ENCODE data around the gene FLNB. TPM values are rescaled to one million over a fixed set of nuclear protein-coding genes. Genes with fewer than 3 reads are reported as not detected.

FLNB gene
- total RNA-seq, 2 donors from 2014 or later, result 46.1 to 56.7 TPM

GRCh38 chr3:58078610-58079009 lies 70.4 kb downstream of the FLNB start:
- Mint-ChIP-seq H3K27ac (no peak overlapping the region), H3K9me3 (peaks cover 0 to 2% of the 10 kb centered on the region in 2 donors)

GRCh38 chr3:58079773-58080172 lies 71.6 kb downstream of the FLNB start:
- no peak overlapping the region for H3K4me3 Mint-ChIP-seq
- ATAC-seq (replicated peaks in 1 of 2) (no peak), DNase-seq (no peak)
- H3K27ac Mint-ChIP-seq, result no peak overlapping the region
- no peaks in the 10 kb centered on the region for H3K27me3 Mint-ChIP-seq (ENCODE audit: low read depth)
- H3K4me1 Mint-ChIP-seq (ENCODE audit: low read depth), result peaks cover 59% of the 10 kb centered on the region
- peaks cover 2 to 12% of the 10 kb centered on the region in 2 donors for H3K36me3 Mint-ChIP-seq (ENCODE audit: insufficient read depth in 2 of 2)
- H3K9me3 Mint-ChIP-seq, result peaks cover 0 to 2% of the 10 kb centered on the region in 2 donors

More at GRCh38 chr3:58078610-58079009, 70.4 kb downstream of the FLNB start:
- no peak overlapping the region for H3K4me3 Mint-ChIP-seq
- no peaks in the 10 kb centered on the region for H3K27me3 Mint-ChIP-seq (ENCODE audit: low read depth)
- DNase-seq (no peak), ATAC-seq (replicated peaks in 1 of 2) (no peak)
- H3K36me3 Mint-ChIP-seq (ENCODE audit: insufficient read depth in 2 of 2), result peaks cover 2 to 12% of the 10 kb centered on the region in 2 donors
- peaks cover 62% of the 10 kb centered on the region for H3K4me1 Mint-ChIP-seq (ENCODE audit: low read depth)

GRCh38 chr3:58082047-58082446 lies 73.8 kb downstream of the FLNB start:
- DNase-seq, result peak; percentile 3 to 11
- H3K4me1 Mint-ChIP-seq (ENCODE audit: low read depth), result peaks cover 61% of the 10 kb centered on the region
- H3K27me3 Mint-ChIP-seq (ENCODE audit: low read depth), result no peaks in the 10 kb centered on the region
- peak; percentile 51 to 63 for ATAC-seq (replicated peaks in 1 of 2)
- peak overlapping the region; percentile 69 to 82 for H3K4me3 Mint-ChIP-seq
- peaks cover 2 to 12% of the 10 kb centered on the region in 2 donors for H3K36me3 Mint-ChIP-seq (ENCODE audit: insufficient read depth in 2 of 2)
- no peaks in the 10 kb centered on the region for H3K9me3 Mint-ChIP-seq
- H3K27ac Mint-ChIP-seq, result peak overlapping the region; percentile 48

GRCh38 chr3:58084166-58084565 lies 75.9 kb downstream of the FLNB start:
- Mint-ChIP-seq H3K36me3 (ENCODE audit: insufficient read depth in 2 of 2) (peaks cover 2 to 7% of the 10 kb centered on the region in 2 donors), H3K27ac (no peak overlapping the region), H3K9me3 (no peaks in the 10 kb centered on the region), H3K4me3 (no peak overlapping the region), H3K27me3 (ENCODE audit: low read depth) (no peaks in the 10 kb centered on the region), H3K4me1 (ENCODE audit: low read depth) (peaks cover 44% of the 10 kb centered on the region)
- no peak for DNase-seq
- ATAC-seq (replicated peaks in 1 of 2), result no peak

GRCh38 chr3:58084788-58085543 lies 76.7 kb downstream of the FLNB start:
- Mint-ChIP-seq H3K9me3 (no peaks in the 10 kb centered on the region), H3K36me3 (ENCODE audit: insufficient read depth in 2 of 2) (peaks cover 2 to 3% of the 10 kb centered on the region in 2 donors), H3K27me3 (ENCODE audit: low read depth) (no peaks in the 10 kb centered on the region), H3K4me1 (ENCODE audit: low read depth) (peaks cover 37% of the 10 kb centered on the region), H3K4me3 (peak overlapping the region in 1 of 2 donors; percentile 33), H3K27ac (peak overlapping the region; percentile 27)
- ATAC-seq (replicated peaks in 1 of 2) (no peak), DNase-seq (no peak)

- Mint-ChIP-seq H3K4me3 (no peak overlapping the region), H3K27ac (no peak overlapping the region), H3K27me3 (ENCODE audit: low read depth) (no peaks in the 10 kb centered on the region), H3K36me3 (ENCODE audit: insufficient read depth in 2 of 2) (peaks cover 0 to 2% of the 10 kb centered on the region in 2 donors), H3K4me1 (ENCODE audit: low read depth) (peaks cover 36% of the 10 kb centered on the region), H3K9me3 (no peaks in the 10 kb centered on the region)
- ATAC-seq (replicated peaks in 1 of 2), result no peak
- no peak for DNase-seq
These were observed 77.4 kb downstream of the FLNB start for GRCh38 chr3:58085616-58086015.

GRCh38 chr3:58088501-58088900 lies 80.3 kb downstream of the FLNB start:
- no peaks in the 10 kb centered on the region for H3K27me3 Mint-ChIP-seq (ENCODE audit: low read depth)
- ATAC-seq (replicated peaks in 1 of 2) (no peak), DNase-seq (no peak)
- peaks cover 20% of the 10 kb centered on the region for H3K4me1 Mint-ChIP-seq (ENCODE audit: low read depth)
- H3K4me3 Mint-ChIP-seq, result no peak overlapping the region
- peaks cover 0 to 1% of the 10 kb centered on the region in 2 donors for H3K36me3 Mint-ChIP-seq (ENCODE audit: insufficient read depth in 2 of 2)
- no peak overlapping the region for H3K27ac Mint-ChIP-seq
- H3K9me3 Mint-ChIP-seq, result no peaks in the 10 kb centered on the region

GRCh38 chr3:58090351-58090750 lies 82.1 kb downstream of the FLNB start:
- ATAC-seq (replicated peaks in 1 of 2) (no peak), DNase-seq (no peak)
- Mint-ChIP-seq H3K27ac (no peak overlapping the region), H3K36me3 (ENCODE audit: insufficient read depth in 2 of 2) (no peaks in the 10 kb centered on the region), H3K4me1 (ENCODE audit: low read depth) (peaks cover 7% of the 10 kb centered on the region), H3K4me3 (no peak overlapping the region), H3K27me3 (ENCODE audit: low read depth) (no peaks in the 10 kb centered on the region), H3K9me3 (no peaks in the 10 kb centered on the region)

- Mint-ChIP-seq H3K36me3 (ENCODE audit: insufficient read depth in 2 of 2) (no peaks in the 10 kb centered on the region), H3K4me1 (ENCODE audit: low read depth) (no peaks in the 10 kb centered on the region), H3K27ac (no peak overlapping the region), H3K9me3 (no peaks in the 10 kb centered on the region), H3K27me3 (ENCODE audit: low read depth) (no peaks in the 10 kb centered on the region), H3K4me3 (no peak overlapping the region)
- ATAC-seq (replicated peaks in 1 of 2), result no peak
- DNase-seq, result no peak
These were observed 84.3 kb downstream of the FLNB start for GRCh38 chr3:58092521-58092920.

GRCh38 chr3:58093574-58094195 lies 85.5 kb downstream of the FLNB start:
- Mint-ChIP-seq H3K4me3 (no peak overlapping the region), H3K36me3 (ENCODE audit: insufficient read depth in 2 of 2) (peaks cover 0 to 2% of the 10 kb centered on the region in 2 donors), H3K27me3 (ENCODE audit: low read depth) (no peaks in the 10 kb centered on the region), H3K4me1 (ENCODE audit: low read depth) (no peaks in the 10 kb centered on the region), H3K27ac (no peak overlapping the region), H3K9me3 (no peaks in the 10 kb centered on the region)
- no peak for DNase-seq
- ATAC-seq (replicated peaks in 1 of 2), result no peak

GRCh38 chr3:58094657-58095056 lies 86.4 kb downstream of the FLNB start:
- no peak for ATAC-seq (replicated peaks in 1 of 2)
- H3K4me1 Mint-ChIP-seq (ENCODE audit: low read depth), result no peaks in the 10 kb centered on the region
- DNase-seq, result no peak
- peaks cover 0 to 2% of the 10 kb centered on the region in 2 donors for H3K36me3 Mint-ChIP-seq (ENCODE audit: insufficient read depth in 2 of 2)
- no peak overlapping the region for H3K27ac Mint-ChIP-seq
- no peaks in the 10 kb centered on the region for H3K27me3 Mint-ChIP-seq (ENCODE audit: low read depth)
- H3K9me3 Mint-ChIP-seq, result no peaks in the 10 kb centered on the region
- no peak overlapping the region for H3K4me3 Mint-ChIP-seq

- Mint-ChIP-seq H3K27ac (no peak overlapping the region), H3K27me3 (ENCODE audit: low read depth) (no peaks in the 10 kb centered on the region), H3K9me3 (no peaks in the 10 kb centered on the region), H3K36me3 (ENCODE audit: insufficient read depth in 2 of 2) (peaks cover 0 to 2% of the 10 kb centered on the region in 2 donors), H3K4me3 (no peak overlapping the region), H3K4me1 (ENCODE audit: low read depth) (no peaks in the 10 kb centered on the region)
- no peak for ATAC-seq (replicated peaks in 1 of 2)
- DNase-seq, result no peak
These were observed 87.4 kb downstream of the FLNB start for GRCh38 chr3:58095603-58096138.

- H3K4me1 Mint-ChIP-seq (ENCODE audit: low read depth), result peaks cover 7% of the 10 kb centered on the region
- no peak for ATAC-seq (replicated peaks in 1 of 2)
- H3K4me3 Mint-ChIP-seq, result no peak overlapping the region
- H3K27me3 Mint-ChIP-seq (ENCODE audit: low read depth), result no peaks in the 10 kb centered on the region
- H3K36me3 Mint-ChIP-seq (ENCODE audit: insufficient read depth in 2 of 2), result peaks cover 2 to 4% of the 10 kb centered on the region in 2 donors
- DNase-seq, result no peak
- H3K27ac Mint-ChIP-seq, result no peak overlapping the region
- no peaks in the 10 kb centered on the region for H3K9me3 Mint-ChIP-seq
These were observed 90.3 kb downstream of the FLNB start for GRCh38 chr3:58098531-58098930.
